HG02938 (cell line): ENCODE measurements around the gene BMPER.
"Not testable (repeated sequence)": the region's sequence is repeated elsewhere in the genome, so short reads cannot be mapped to it uniquely, and the experiment has no call there.

ENCODE experiments used
- ATAC-seq: cut with Tn5 transposase; IDR thresholded peaks from one replicate; pipeline ENCODE4 v1.9.1; 2021; ENCODE audit warnings: mild to moderate bottlenecking, moderate library complexity; ENCODE audit not compliant: unreplicated experiment

Gene BMPER

GRCh38 chr7:34165466-34165865 lies 260.1 kb downstream of the BMPER start:
- ATAC-seq: no peak

GRCh38 chr7:34165927-34166550 lies 260.7 kb downstream of the BMPER start:
- ATAC-seq: no peak

GRCh38 chr7:34168013-34168412 lies 262.7 kb downstream of the BMPER start:
- no peak for ATAC-seq

- ATAC-seq: not testable (repeated sequence)
Measured at GRCh38 chr7:34174688-34175616, 269.6 kb downstream of the BMPER start.

GRCh38 chr7:34175837-34176236 lies 270.5 kb downstream of the BMPER start:
- no peak for ATAC-seq

GRCh38 chr7:34177476-34177875 lies 272.1 kb downstream of the BMPER start:
- no peak for ATAC-seq

GRCh38 chr7:34181271-34181958 lies 276.1 kb downstream of the BMPER start:
- no peak for ATAC-seq

- ATAC-seq: no peak
Measured at GRCh38 chr7:34184466-34184865, 279.1 kb downstream of the BMPER start.

GRCh38 chr7:34187798-34188307 lies 282.5 kb downstream of the BMPER start:
- no peak for ATAC-seq

GRCh38 chr7:34189031-34189430 lies 283.7 kb downstream of the BMPER start:
- no peak for ATAC-seq

- ATAC-seq: no peak
Measured at GRCh38 chr7:34190299-34190698, 285.0 kb downstream of the BMPER start.

GRCh38 chr7:34191162-34191561 lies 285.8 kb downstream of the BMPER start:
- ATAC-seq: no peak

GRCh38 chr7:34191771-34192479 lies 286.6 kb downstream of the BMPER start:
- ATAC-seq: no peak

- no peak for ATAC-seq
Measured at GRCh38 chr7:34192906-34193305, 287.6 kb downstream of the BMPER start.

GRCh38 chr7:34198231-34198641 lies 292.9 kb downstream of the BMPER start:
- no peak for ATAC-seq
